ENCODE measurements around the gene MPPED1.

DNA sequence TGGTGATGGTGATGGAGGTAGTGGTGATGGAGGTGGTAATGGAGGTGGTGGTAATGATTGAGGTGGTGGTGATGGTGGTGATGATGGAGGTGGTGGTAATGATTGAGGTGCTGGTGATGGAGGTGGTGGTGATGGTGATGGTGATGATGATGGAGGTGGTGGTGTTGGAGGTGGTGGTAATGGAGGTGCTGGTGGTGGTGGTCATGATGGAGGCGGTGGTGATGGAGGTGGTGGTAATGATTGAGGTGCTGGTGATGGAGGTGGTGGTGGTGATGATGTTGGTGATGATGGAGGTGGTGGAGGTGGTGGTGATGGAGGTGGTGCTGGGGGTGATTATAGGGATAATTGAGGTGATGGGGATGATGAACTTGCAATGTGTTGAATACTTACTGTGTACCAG is 79.9 kb downstream of the MPPED1 start:
- no peak for TF ChIP-seq EZH2 (IDR thresholded peaks at IDR 0.05)
- no peak for TF ChIP-seq FOXP2 (optimal IDR thresholded peaks at IDR 0.05; ENCODE audit: control extremely low read depth, extremely low read length, insufficient read depth)
- TF ChIP-seq POLR2AphosphoS5 (IDR thresholded peaks at IDR 0.05; ENCODE audit: borderline replicate concordance, low read depth, low read length): no peak
